Measurements from ENCODE around the gene REXO5.

The REXO5 gene

DNA sequence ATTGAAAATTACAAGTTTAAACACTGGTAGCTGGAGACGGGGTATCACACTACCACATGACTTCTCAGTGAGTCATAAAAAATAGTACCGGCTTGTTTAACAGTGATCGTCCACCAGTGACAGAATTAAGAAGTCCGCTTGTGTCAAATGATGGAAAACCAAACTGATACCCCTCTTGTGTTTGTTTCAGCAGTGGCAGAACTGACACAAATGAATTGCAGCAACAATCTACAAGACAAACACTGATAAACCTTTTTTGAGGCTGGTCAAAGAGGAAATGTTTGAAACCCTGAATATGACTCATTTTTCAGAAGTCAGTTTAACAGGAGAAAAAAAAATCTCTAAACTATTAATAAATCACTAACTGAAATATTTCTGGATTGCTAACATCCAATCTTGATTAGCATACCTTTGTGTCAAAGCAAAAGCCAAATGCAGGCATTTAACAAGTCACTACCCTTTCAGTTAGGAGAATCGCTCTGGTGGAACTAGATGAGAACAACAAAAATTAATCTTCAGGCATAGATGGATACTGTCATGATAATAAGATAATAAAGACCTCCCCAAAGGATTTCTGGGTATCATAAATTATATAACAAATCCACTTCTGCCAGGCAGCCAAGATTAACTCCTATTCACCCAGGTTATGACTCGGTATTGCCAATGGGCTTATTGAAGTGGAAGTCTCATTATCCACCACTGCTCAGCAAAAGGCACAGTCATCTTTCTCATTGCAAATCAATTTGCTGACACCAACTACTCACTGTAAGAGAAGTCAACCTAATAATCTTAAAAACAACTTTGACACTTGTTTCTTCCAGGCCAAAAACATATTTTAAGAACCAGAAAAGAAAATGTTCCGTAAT, 73.1 kb downstream of the REXO5 start:
- no peak for DNase-seq

DNA sequence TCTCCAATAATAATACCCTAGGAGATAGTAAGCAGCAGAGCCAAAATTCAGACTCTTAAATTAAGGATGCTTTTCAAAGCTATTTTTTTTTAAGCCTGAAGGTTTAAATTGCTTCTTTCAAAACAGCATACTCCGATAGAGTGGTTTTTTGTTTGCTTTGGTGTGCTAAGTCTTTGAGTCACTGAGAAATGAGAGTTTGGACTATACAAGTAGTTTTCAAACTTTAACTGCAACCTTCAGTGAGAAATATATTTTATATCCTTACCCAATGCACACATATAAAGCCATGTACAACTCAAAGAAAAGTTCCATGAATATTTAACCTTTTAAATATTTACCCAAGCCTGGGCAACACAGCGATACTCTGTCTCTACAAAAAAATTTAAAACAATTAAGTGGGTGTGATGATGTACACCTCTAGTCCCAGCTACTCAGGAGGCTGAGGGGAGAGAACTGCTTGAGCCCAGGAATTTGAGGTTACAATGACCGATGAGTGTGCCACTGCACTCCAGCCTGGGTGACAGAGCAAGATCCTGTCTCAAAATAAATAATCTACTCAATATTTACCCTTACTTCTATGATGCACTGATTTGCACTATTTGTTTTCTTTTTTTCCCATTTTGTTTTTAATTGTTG, 74.7 kb downstream of the REXO5 start:
- DNase-seq, result no peak

DNA sequence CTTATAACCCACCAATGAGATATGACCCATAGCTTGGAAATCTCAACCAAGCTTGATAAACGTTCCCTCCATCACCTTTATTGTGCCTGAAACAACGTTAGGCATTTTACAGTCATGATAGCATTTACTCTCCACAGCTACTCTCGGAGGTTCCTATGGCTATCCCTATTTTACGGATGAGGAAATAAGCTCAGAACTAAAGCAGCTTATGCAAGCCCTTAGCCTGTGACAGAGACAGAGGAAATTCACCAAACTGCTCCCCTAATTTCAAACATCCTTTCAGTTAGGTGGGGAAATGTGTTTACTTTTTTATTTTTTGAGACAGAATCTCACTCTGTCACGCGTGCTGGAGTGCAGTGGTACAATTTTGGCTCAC, 75.2 kb downstream of the REXO5 start:
- DNase-seq, result no peak

DNA sequence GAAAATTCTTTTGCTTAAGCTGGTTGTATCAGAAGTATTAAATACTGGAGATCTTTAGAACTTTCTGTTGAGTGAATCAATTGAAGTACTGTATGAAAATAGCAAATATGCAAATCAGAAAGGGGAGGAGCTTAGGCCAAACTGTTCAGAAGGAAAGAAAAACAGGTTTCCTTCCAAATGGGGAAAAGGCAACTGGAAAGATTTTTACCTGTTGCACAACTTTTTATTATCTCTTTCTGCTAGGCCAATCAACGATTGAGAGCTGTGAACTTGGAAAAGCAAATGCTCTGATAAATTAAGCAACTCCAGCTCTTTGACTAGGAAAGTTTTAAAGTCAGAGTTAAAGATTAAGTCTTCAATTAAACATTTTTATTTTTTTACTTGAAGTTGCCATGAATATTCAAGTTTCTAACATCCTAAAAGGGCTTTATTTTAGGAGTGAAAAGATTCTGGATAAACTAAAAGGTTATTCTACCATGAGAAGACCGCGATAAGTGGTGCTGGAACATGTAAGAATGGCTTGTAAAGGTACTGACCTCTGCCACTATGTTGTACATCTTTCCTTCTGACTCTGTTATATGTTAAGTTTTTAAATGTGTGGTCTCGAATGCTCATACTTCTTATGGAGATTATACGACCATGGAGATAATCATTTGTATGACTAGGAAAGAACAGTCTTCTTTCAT, 77.4 kb downstream of the REXO5 start:
- DNase-seq, result no peak

DNA sequence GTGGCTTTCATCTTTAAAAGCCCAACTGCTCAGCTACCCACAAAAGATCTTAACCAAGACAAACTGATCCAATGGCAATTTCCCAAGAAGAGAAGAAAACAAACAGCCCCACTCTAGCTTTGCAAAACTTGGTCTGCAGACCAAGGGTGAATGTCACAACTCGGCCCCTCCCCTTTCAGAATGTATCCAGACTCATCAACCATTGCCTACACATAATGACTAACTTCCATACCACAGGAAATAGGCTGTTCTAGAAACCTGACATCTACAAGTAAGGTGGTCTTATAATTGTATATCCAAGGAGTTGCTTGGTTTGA, 77.9 kb downstream of the REXO5 start:
- DNase-seq, result no peak

DNA sequence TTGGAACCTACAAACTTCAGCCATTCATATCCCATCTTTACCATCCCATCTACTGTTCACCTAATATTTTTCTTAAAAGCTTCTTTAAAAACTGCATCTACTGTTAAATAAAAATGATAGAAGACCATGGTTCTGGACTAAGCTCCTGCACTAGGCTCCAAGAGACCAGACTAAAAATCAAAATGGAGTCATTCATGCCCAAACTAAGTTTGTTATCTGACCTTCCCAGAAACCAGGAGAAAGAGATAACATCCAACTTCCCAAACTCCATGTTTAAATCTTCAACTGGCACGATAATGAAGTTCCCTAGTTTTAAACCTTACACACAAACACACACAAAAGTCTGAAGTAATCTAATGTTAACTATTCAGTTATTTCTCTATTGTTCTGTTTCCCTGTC, 80.0 kb downstream of the REXO5 start:
- no peak for DNase-seq

DNA sequence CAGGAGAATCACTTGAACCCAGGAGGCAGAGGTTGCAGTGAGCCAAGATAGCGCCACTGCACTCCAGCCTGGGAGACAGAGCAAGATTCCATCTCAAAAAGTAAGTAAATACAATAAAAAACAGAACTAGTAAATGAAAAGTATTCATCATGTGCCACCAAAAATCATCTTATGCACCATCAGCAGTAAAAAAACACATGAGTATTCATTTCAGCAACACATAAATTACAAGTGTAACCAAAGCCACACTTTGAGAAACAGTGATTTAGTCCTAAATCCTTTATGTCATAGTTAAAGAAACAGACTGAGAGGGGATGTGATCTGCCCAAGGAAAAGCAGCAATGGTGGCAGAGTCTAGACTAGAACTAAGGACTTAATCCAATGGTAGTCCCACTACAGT, 80.9 kb downstream of the REXO5 start:
- no peak for DNase-seq

DNA sequence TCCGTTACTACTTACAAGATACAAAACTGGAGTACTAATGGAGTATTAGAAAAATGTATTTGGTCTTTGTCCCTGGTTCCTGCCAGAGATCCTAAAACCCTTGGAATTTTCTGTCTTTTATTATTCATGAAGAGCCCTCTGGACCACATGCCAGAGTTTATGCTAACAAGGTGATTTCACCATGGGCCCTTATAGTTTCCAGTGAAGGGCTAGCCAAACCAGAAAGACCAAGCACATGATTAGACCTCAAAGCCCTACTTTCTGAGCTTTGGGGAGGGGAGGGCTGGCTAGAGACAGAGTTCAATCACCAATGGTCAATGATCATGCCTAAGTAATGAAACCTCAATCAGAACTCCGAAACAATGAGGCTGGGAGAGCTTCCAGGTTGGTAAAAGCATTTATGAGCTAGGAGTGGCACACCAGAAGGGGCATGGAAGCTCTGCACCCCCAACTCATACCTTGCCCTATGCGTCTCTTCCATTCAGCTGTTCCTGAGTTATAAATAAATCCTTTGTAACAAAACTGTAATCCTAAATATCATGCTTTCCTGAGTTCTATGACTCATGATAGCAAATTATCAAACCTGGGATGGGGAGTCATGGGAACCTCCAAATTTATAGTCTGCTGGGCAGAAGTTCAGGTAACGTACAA, 83.4 kb downstream of the REXO5 start:
- no peak for DNase-seq

DNA sequence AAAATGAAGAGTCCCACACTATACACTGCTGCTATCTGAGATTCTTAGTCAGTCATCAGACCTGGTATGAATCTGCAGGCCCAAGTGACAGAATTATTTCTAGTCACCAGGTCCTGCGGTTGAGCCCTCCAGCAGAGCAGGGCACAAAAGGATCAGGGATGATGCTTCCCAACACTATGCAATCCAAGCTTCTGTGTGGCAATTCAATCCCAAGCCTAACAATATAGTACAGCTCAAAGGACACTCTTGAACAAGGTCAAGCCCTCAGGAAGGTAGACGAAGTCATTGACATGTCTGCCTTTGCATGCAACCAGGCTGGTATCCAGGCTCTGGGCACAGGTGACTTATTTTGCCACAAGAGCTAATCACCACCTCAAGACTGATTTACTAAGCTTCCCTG, 88.1 kb downstream of the REXO5 start:
- DNase-seq, result no peak

DNA sequence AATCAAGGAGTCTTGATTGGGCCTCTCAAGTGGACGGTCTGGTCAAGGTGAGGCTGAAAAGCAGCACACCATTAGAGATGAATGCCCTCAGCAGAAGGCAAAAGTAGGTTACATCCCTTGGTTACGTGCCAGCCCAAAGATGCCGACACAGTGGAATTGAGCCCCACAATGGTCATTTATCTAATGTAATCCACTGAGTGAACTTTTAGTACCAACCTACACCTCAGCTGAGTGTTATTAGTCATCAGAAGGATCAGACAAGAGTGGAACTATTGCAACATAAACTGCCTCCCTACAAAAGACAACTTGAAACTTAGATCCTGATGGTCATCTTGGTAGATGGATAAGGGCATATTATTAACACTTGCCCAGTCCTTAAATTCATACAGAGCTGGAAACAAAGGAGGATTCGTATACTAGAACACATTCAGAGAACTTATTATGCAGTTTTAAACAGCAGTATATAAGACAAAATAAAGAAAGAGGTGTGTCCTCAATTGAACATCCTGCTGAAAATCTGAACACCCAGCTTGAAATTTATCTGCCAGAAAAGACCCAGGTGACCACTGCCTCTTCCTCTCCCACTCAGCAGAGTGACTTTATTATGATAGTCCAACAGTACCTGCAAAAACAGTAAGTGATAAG, 91.0 kb downstream of the REXO5 start:
- no peak for DNase-seq

DNA sequence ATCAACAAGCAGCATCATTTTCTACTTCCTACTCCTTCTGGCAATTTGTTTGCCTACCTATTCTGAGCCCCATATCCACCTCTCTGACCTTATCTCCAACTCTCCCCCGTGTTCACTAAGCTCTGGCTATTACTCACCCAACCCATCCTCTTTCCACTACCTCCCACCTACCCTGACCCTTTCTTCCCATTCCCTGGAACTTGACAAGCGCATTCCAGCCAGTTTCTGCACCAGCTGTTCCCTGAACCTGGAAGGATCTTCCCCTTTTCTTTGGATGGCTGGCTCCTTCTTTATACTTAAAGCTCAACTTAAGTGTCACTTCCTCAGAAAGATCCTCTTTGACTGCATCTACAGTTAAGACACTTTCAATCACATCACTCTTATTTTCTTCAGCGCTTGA, 91.6 kb downstream of the REXO5 start:
- no peak for DNase-seq

DNA sequence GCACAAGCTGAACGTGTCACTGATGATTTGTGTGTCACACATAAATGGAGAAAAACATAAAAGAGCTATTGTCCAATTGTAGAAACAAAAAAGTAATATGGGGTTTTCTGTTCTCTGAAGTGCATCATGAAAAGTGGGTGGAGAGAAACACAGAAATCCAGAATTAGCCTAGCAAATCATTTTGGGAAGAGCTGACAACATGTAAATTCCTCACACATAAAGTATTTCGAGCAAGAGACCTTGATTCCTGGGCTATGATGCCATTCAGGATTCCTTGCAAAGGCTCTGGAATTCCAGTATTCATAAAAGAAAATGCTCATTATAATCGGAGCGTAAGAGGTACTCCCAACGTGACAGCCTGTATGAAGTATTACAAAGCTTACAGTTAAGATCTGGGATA, 92.7 kb downstream of the REXO5 start:
- no peak for DNase-seq
